Epithelial cell of proximal tubule (primary cell): ENCODE data around the gene DOCK1. TPM values are rescaled to one million over a fixed set of nuclear protein-coding genes. Genes with fewer than 3 reads are reported as not detected.
A peak's percentile ranks its signal among the peaks of the same experiment; 100 is the strongest.

Source experiments
- DNase-seq: peaks from one replicate; pipeline ENCODE4 v3.0.0-alpha.2; 2011; ENCODE audit warnings: low read depth
- H3K4me3 ChIP-seq: 2 replicates; pipeline ENCODE4 v1.5.1; 2011; ENCODE audit warnings: low read depth, mild to moderate bottlenecking, low read length
- CTCF ChIP-seq: conservative IDR thresholded peaks from 2 replicates; pipeline ENCODE4 v1.5.1; 2012; ENCODE audit warnings: low read depth, mild to moderate bottlenecking, low read length
- total RNA-seq: library from RNA; depleted of rRNA; stranded (reverse); fragments of >200 nt; gene quantifications from 2 replicates; pipeline ENCODE4 v1.2.3, GENCODE V29; 2015

DOCK1 gene
- total RNA-seq, 1 donor from 2014 or later = 31.9 TPM

- H3K4me3 ChIP-seq = no peak overlapping the region
- DNase-seq = no peak
- no peak for TF ChIP-seq CTCF
These were observed 241.4 kb downstream of the DOCK1 start for GRCh38 chr10:127146661-127147060.

GRCh38 chr10:127148066-127148932 lies 243.1 kb downstream of the DOCK1 start:
- DNase-seq = peak; percentile 80
- H3K4me3 ChIP-seq = no peak overlapping the region
- no peak for TF ChIP-seq CTCF

- TF ChIP-seq CTCF = no peak
- H3K4me3 ChIP-seq = no peak overlapping the region
These were observed 243.6 kb downstream of the DOCK1 start for GRCh38 chr10:127148933-127149220.

GRCh38 chr10:127149501-127150081 lies 244.4 kb downstream of the DOCK1 start:
- H3K4me3 ChIP-seq = no peak overlapping the region
- TF ChIP-seq CTCF = no peak
- no peak for DNase-seq

More at GRCh38 chr10:127148933-127149220, 243.6 kb downstream of the DOCK1 start:
- DNase-seq = peak; percentile 89

GRCh38 chr10:127150136-127150535 lies 244.9 kb downstream of the DOCK1 start:
- no peak overlapping the region for H3K4me3 ChIP-seq
- peak; percentile 43 for DNase-seq
- peak; percentile 18 for TF ChIP-seq CTCF

- DNase-seq = peak; percentile 83
- TF ChIP-seq CTCF = no peak
- H3K4me3 ChIP-seq = no peak overlapping the region
These were observed 246.3 kb downstream of the DOCK1 start for GRCh38 chr10:127151541-127151940.
